Measurements from ENCODE around the gene RNPS1. TPM values are rescaled to one million over a fixed set of nuclear protein-coding genes. Genes with fewer than 3 reads are reported as not detected.

Gene RNPS1
- total RNA-seq, 1 donor: 81.1 TPM

DNA sequence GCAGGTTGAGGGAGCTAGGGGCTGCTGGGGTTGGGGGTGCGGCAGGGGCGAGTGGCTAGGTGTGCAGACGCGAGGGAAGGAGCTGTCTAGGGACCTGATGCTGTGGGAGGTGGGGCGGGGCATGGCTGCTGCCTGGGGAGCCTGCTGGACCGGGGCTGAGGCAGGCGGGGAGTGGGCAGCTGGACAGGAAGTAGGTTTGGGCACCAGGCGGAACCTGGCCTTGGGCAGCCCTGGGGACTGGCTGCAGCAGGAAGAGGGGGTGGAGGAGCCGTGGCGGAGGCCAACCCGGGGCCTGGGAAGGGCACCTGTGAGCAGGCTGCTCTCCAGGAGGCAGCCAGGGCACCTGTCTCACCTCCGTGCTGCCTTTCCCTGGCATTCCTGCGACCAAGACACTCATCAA is 37.5 kb downstream of the RNPS1 start:
- TF ChIP-seq, protein P1, sequence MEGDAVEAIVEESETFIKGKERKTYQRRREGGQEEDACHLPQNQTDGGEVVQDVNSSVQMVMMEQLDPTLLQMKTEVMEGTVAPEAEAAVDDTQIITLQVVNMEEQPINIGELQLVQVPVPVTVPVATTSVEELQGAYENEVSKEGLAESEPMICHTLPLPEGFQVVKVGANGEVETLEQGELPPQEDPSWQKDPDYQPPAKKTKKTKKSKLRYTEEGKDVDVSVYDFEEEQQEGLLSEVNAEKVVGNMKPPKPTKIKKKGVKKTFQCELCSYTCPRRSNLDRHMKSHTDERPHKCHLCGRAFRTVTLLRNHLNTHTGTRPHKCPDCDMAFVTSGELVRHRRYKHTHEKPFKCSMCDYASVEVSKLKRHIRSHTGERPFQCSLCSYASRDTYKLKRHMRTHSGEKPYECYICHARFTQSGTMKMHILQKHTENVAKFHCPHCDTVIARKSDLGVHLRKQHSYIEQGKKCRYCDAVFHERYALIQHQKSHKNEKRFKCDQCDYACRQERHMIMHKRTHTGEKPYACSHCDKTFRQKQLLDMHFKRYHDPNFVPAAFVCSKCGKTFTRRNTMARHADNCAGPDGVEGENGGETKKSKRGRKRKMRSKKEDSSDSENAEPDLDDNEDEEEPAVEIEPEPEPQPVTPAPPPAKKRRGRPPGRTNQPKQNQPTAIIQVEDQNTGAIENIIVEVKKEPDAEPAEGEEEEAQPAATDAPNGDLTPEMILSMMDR (IDR thresholded peaks at IDR 0.05; ENCODE audit: extremely low read depth, low read depth, low read length): no peak
- no peak overlapping the region for H3K4me2 ChIP-seq (ENCODE audit: insufficient read depth, low read length)
- H3K4me1 ChIP-seq (ENCODE audit: insufficient read depth, low read length): peaks cover 7% of the 10 kb centered on the region
- H3K9me3 ChIP-seq (ENCODE audit: low read depth, low read length): no peaks in the 10 kb centered on the region
- H2AFZ ChIP-seq (ENCODE audit: low read length): no peak overlapping the region
- peaks cover 47% of the 10 kb centered on the region for H4K20me1 ChIP-seq (ENCODE audit: insufficient read depth, low read length)
- no peak for DNase-seq (ENCODE audit: insufficient read length, low spot score, missing footprints)
- H3K27ac ChIP-seq (ENCODE audit: low read depth, low read length): no peak overlapping the region
- H3K36me3 ChIP-seq (ENCODE audit: insufficient read depth, low read length): peaks cover 42% of the 10 kb centered on the region
- H3K79me2 ChIP-seq (ENCODE audit: insufficient read depth, low read length): peaks cover 46% of the 10 kb centered on the region
- H3K27me3 ChIP-seq (ENCODE audit: insufficient read depth, low read length): no peaks in the 10 kb centered on the region
- no peak overlapping the region for H3K4me3 ChIP-seq (ENCODE audit: insufficient read depth, low read length)

DNA sequence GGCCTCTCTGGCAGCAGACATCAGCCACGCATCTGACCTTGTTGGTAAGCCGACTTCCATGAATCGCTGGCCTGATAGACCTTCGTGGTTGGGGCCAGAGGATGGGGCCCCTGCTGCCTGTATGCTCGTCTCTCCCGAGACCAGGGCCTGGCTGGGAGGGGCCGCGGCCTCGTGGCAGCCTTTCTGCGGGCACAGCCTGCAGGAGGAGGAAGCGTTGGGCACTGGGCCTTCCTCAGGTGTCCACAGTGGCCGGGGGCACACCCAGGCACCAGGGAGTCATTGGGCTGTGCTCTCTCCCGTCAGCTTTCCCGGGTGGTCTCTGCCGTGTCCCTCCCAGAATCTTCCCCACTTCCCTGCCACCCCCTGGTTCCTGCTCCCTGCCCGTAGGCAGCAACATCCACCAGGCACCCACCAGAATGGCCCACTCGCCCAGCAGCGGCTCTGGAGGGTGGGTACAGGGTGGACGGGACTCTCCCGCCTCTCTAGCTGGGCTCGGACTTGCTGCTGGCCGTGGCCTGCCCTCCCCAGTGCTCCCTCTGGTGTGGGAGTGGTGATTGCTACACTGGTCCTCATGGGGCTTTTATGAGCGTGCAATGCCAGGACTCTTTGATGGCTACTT is 38.2 kb downstream of the RNPS1 start:
- no peak for DNase-seq (ENCODE audit: insufficient read length, low spot score, missing footprints)
- peaks cover 8% of the 10 kb centered on the region for H3K4me1 ChIP-seq (ENCODE audit: insufficient read depth, low read length)
- no peaks in the 10 kb centered on the region for H3K27me3 ChIP-seq (ENCODE audit: insufficient read depth, low read length)
- H3K36me3 ChIP-seq (ENCODE audit: insufficient read depth, low read length): peaks cover 36% of the 10 kb centered on the region
- H3K79me2 ChIP-seq (ENCODE audit: insufficient read depth, low read length): peaks cover 53% of the 10 kb centered on the region
- no peak overlapping the region for H3K27ac ChIP-seq (ENCODE audit: low read depth, low read length)
- H3K9me3 ChIP-seq (ENCODE audit: low read depth, low read length): no peaks in the 10 kb centered on the region
- TF ChIP-seq, protein P1 (IDR thresholded peaks at IDR 0.05; ENCODE audit: extremely low read depth, low read depth, low read length): no peak
- no peak overlapping the region for H3K4me2 ChIP-seq (ENCODE audit: insufficient read depth, low read length)
- H4K20me1 ChIP-seq (ENCODE audit: insufficient read depth, low read length): peaks cover 52% of the 10 kb centered on the region
- H2AFZ ChIP-seq (ENCODE audit: low read length): no peak overlapping the region
- no peak overlapping the region for H3K4me3 ChIP-seq (ENCODE audit: insufficient read depth, low read length)

DNA sequence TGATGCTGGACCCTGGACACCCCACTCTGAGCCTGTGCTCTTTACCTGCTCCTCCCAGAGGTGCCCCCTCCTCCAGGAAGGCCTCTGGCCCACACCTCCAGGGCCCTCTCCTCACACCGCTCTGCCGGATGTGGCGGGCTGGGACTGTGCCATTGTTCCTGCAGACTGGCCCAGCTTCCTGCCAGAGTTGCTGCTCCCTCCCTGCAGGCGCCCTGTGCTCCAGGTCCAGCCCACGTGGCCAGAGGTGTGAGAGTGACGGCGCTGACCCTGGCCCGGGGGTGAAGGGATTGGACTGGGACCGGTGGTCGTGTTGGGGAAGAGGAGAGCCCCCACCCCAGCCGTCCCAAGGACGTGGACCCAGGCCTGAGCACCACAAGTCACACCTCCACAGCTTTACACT is 38.8 kb downstream of the RNPS1 start:
- peaks cover 59% of the 10 kb centered on the region for H3K79me2 ChIP-seq (ENCODE audit: insufficient read depth, low read length)
- no peak overlapping the region for H3K4me3 ChIP-seq (ENCODE audit: insufficient read depth, low read length)
- no peak overlapping the region for H3K4me2 ChIP-seq (ENCODE audit: insufficient read depth, low read length)
- DNase-seq (ENCODE audit: insufficient read length, low spot score, missing footprints): no peak
- H3K27ac ChIP-seq (ENCODE audit: low read depth, low read length): no peak overlapping the region
- no peaks in the 10 kb centered on the region for H3K9me3 ChIP-seq (ENCODE audit: low read depth, low read length)
- TF ChIP-seq, protein P1 (IDR thresholded peaks at IDR 0.05; ENCODE audit: extremely low read depth, low read depth, low read length): no peak
- peaks cover 14% of the 10 kb centered on the region for H3K4me1 ChIP-seq (ENCODE audit: insufficient read depth, low read length)
- peaks cover 31% of the 10 kb centered on the region for H3K36me3 ChIP-seq (ENCODE audit: insufficient read depth, low read length)
- H4K20me1 ChIP-seq (ENCODE audit: insufficient read depth, low read length): peaks cover 54% of the 10 kb centered on the region
- no peaks in the 10 kb centered on the region for H3K27me3 ChIP-seq (ENCODE audit: insufficient read depth, low read length)
- H2AFZ ChIP-seq (ENCODE audit: low read length): no peak overlapping the region

DNA sequence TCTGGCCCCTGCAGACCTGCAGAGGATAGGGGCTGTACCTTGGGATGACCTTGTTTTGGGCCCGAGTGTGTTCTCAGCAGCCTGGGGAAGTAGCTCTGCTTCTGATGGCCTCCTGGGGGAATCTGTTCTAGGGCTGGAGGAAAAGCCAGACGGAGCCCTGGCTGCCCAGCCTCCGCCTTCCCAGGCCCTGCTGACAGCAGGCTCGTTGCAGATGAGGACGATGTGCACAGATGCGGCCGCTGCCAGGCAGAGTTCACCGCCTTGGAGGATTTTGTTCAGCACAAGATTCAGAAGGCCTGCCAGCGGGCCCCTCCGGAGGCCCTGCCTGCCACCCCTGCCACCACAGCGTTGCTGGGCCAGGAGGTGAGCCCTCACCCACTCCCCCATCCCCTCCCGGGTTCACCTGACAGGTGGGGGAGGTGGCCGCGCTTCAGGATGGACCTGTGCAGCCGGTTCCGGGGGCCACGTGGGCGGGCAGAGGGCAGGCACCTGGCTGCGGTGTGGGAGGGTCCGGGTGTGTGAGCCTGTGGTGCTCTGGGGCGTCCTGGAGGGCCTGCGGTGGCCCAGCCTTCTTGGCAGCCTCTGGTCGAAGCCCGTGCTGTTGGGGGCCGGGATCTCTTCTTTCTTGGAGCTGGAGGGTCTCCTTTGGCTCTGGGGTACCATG is 39.6 kb downstream of the RNPS1 start:
- Histone ChIP-seq H3K9me3 (ENCODE audit: low read depth, low read length) (no peaks in the 10 kb centered on the region), H3K4me2 (ENCODE audit: insufficient read depth, low read length) (no peak overlapping the region), H4K20me1 (ENCODE audit: insufficient read depth, low read length) (peaks cover 54% of the 10 kb centered on the region), H2AFZ (ENCODE audit: low read length) (no peak overlapping the region), H3K79me2 (ENCODE audit: insufficient read depth, low read length) (peaks cover 64% of the 10 kb centered on the region), H3K27ac (ENCODE audit: low read depth, low read length) (no peak overlapping the region), H3K36me3 (ENCODE audit: insufficient read depth, low read length) (peaks cover 28% of the 10 kb centered on the region), H3K27me3 (ENCODE audit: insufficient read depth, low read length) (no peaks in the 10 kb centered on the region), H3K4me1 (ENCODE audit: insufficient read depth, low read length) (peaks cover 14% of the 10 kb centered on the region), H3K4me3 (ENCODE audit: insufficient read depth, low read length) (no peak overlapping the region)
- TF ChIP-seq, protein P1 (IDR thresholded peaks at IDR 0.05; ENCODE audit: extremely low read depth, low read depth, low read length): no peak
- no peak for DNase-seq (ENCODE audit: insufficient read length, low spot score, missing footprints)

Data from osteoblast (primary cell).